Muscle of arm (tissue), 12 donors: ENCODE data around the gene FAM163B. TPM values are rescaled to one million over a fixed set of nuclear protein-coding genes. Genes with fewer than 3 reads are reported as not detected.
A peak's percentile ranks its signal among the peaks of the same experiment; 100 is the strongest.

Source experiments
- DNase-seq: peaks from one replicate; pipeline ENCODE4 v3.0.0-alpha.2; 2013
- polyA plus RNA-seq, 12 donors: library from polyadenylated mRNA; unstranded; fragments of 120-200 nt; gene quantifications; one replicate each; pipeline ENCODE4 v1.2.1, GENCODE V29; 2013; ENCODE audit not compliant: insufficient read length in 12 of 12

Gene FAM163B
- polyA plus RNA-seq, 12 donors: 0.15 to 0.24 (median 0.19) TPM; not detected in 9

- DNase-seq: no peak
Observed at GRCh38 chr9:133528876-133529241, 80.3 kb downstream of the FAM163B start.

DNA sequence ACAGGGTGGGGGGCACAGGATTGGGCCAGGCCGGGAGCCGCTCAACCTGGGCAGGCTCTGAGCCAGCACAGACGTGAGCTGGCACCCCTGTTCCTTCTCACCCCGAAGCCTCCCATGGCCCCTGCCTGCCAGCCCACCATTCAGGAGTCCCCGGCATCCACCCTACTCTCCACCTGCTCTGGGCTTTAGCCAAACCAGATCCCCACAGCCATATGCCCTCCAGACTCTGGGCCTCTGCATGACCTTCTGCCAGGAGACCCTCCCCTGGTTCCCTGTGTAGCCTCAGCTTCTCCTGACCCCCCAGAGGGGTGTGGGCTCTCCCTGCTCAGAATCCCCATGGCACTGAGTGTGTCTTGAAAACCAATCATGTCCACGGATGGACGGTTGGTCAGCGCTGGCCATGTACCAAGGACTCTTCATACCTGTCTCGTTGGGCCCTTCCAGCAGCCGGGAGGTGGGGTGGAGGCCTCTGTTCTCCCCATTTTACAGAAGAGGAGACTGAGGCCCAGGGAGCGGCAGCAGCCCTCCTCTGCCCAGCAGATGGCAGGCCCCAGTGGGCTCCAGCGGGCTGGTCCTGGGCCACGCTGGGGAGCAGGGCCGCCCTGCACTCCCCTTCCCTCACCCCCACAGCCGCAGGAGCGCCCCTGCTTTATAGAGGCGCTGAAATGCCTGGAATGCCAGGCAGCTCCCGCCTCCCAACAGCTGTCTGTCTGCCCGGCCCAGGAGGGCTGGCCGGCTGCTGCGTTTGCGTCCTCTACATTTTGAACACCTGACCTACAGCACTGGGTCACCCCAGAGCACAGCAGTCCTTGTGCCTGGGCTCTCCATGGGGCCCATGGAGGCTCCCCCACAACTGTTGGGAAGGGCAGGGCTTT, 81.0 kb downstream of the FAM163B start:
- DNase-seq: no peak

- peak; percentile 86 for DNase-seq
Observed at GRCh38 chr9:133527444-133527920, 81.7 kb downstream of the FAM163B start.

Other genes with a start within 250 kb of the FAM163B start
- gene SURF4, start 233.3 kb downstream of the FAM163B start, polyA plus RNA-seq: 100 to 1,000 TPM in 6 of 12 donors, 10 to 100 TPM in 5, not detected in 1; 87.0 to 138 (median 100) TPM
- 1 to 10 TPM in 8 of 12 donors, under 1 TPM in 2, not detected in 2; 0.82 to 3.0 (median 1.8) TPM for gene STKLD1, start 233.0 kb downstream of the FAM163B start, polyA plus RNA-seq
- gene REXO4, start 191.4 kb downstream of the FAM163B start, polyA plus RNA-seq: 10 to 100 TPM in 11 of 12 donors, not detected in 1; 26.6 to 54.5 (median 30.4) TPM
- 1 to 10 TPM in 11 of 12 donors, not detected in 1; 4.2 to 8.4 (median 5.5) TPM for gene ADAMTS13, start 187.0 kb downstream of the FAM163B start, polyA plus RNA-seq
- 10 to 100 TPM in 11 of 12 donors, not detected in 1; 10.4 to 22.4 (median 13.1) TPM for gene CACFD1, start 149.4 kb downstream of the FAM163B start, polyA plus RNA-seq
- gene SLC2A6, start 130.3 kb downstream of the FAM163B start, polyA plus RNA-seq: 1 to 10 TPM in 7 of 12 donors, under 1 TPM in 3, not detected in 2; 0.87 to 1.6 (median 1.1) TPM
- 10 to 100 TPM in 11 of 12 donors, not detected in 1; 18.1 to 68.0 (median 49.3) TPM for gene MYMK, start 84.4 kb downstream of the FAM163B start, polyA plus RNA-seq
- 1 to 10 TPM in 10 of 12 donors, not detected in 2; 2.3 to 4.6 (median 2.6) TPM for gene ADAMTSL2, start 74.7 kb downstream of the FAM163B start, polyA plus RNA-seq
- 1 to 10 TPM in 1 of 12 donors, under 1 TPM in 9, not detected in 2; 0.39 to 1.0 (median 0.59) TPM for gene DBH, start 27.0 kb upstream of the FAM163B start, polyA plus RNA-seq
- 1 to 10 TPM in 11 of 12 donors, not detected in 1; 3.6 to 7.4 (median 4.4) TPM for gene SARDH, start 129.0 kb upstream of the FAM163B start, polyA plus RNA-seq